ENCODE results near the gene EIF3A. TPM values are rescaled to one million over a fixed set of nuclear protein-coding genes. Genes with fewer than 3 reads are reported as not detected.
A peak's percentile ranks its signal among the peaks of the same experiment; 100 is the strongest.

Gene EIF3A
- total and polyA plus RNA-seq, 9 of the 15 experiments (the other 6 are each of a cell fraction or from before 2014, with no cell fraction given), result 19.6 to 163 (median 102) TPM

DNA sequence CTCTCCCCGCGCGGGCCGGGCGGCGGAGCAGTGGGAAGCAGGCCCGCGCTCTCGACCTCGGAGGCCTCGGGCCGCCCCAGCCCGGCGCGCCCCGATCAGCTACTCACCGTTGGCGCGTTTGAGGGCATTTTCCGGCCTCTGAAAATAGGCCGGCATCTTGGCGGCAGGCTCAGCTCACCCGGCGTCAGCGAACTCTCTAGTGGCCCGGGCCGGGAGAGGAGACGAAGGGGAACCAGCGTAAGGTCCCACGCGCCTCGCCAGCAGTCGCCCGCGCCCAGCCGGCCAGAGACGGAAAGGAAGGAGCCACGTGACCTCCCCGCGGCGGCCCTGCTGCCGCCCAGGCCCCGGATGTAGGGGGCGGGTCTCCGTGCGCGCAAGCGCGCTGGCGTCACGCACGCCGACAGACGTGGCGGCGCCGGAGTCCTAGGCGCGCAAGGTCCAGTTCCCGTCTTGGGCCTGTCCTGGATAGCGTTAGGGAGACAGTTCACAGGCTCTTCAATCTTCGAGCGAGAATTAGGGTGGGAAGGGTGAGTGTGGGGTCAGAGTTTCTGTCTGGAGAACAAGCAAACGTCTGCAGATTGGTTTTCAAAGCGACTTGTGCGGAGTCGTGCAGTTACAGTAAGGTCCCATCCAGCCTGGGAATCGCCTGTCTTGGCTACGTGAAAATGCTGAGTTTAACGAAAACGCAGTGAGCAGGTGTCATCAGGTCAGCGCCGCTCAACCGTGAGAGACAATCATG, at the start of gene EIF3A (continued):
- TF ChIP-seq, protein P1, sequence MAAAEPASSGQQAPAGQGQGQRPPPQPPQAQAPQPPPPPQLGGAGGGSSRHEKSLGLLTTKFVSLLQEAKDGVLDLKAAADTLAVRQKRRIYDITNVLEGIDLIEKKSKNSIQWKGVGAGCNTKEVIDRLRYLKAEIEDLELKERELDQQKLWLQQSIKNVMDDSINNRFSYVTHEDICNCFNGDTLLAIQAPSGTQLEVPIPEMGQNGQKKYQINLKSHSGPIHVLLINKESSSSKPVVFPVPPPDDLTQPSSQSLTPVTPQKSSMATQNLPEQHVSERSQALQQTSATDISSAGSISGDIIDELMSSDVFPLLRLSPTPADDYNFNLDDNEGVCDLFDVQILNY (CRISPR knock-in tag; IDR thresholded peaks at IDR 0.05), result 0 out of 2 replicates have a peak, but pooled peaks have one; percentile 28
- TF ChIP-seq PML (IDR thresholded peaks at IDR 0.05; ENCODE audit: low read length), result peak; percentile 69; the same call in 1 of the 2 replicates
- peak; percentile 88 for TF ChIP-seq CXXC5 (CRISPR knock-in tag; IDR thresholded peaks at IDR 0.05)
- TF ChIP-seq, protein P2, sequence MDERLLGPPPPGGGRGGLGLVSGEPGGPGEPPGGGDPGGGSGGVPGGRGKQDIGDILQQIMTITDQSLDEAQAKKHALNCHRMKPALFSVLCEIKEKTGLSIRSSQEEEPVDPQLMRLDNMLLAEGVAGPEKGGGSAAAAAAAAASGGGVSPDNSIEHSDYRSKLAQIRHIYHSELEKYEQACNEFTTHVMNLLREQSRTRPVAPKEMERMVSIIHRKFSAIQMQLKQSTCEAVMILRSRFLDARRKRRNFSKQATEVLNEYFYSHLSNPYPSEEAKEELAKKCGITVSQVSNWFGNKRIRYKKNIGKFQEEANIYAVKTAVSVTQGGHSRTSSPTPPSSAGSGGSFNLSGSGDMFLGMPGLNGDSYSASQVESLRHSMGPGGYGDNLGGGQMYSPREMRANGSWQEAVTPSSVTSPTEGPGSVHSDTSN (CRISPR knock-in tag; IDR thresholded peaks at IDR 0.05; ENCODE audit: low read depth), result no peak
- TF ChIP-seq, protein P2 (tag; conservative IDR thresholded peaks at IDR 0.05; ENCODE audit: low read depth), result no peak
- TF ChIP-seq POLR2G (IDR thresholded peaks at IDR 0.05; ENCODE audit: low read depth, low read length), result peak; percentile 96
- TF ChIP-seq, protein P3, sequence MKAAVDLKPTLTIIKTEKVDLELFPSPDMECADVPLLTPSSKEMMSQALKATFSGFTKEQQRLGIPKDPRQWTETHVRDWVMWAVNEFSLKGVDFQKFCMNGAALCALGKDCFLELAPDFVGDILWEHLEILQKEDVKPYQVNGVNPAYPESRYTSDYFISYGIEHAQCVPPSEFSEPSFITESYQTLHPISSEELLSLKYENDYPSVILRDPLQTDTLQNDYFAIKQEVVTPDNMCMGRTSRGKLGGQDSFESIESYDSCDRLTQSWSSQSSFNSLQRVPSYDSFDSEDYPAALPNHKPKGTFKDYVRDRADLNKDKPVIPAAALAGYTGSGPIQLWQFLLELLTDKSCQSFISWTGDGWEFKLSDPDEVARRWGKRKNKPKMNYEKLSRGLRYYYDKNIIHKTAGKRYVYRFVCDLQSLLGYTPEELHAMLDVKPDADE (conservative IDR thresholded peaks at IDR 0.05; ENCODE audit: control insufficient read depth, low read depth, low read length), result peak; percentile 53; the same call in 1 of the 2 replicates
- TF ChIP-seq EP400 (IDR thresholded peaks at IDR 0.05), result peak; percentile 90
- TF ChIP-seq OTX1 (CRISPR knock-in tag; IDR thresholded peaks at IDR 0.05), result no peak
- TF ChIP-seq, protein P4, sequence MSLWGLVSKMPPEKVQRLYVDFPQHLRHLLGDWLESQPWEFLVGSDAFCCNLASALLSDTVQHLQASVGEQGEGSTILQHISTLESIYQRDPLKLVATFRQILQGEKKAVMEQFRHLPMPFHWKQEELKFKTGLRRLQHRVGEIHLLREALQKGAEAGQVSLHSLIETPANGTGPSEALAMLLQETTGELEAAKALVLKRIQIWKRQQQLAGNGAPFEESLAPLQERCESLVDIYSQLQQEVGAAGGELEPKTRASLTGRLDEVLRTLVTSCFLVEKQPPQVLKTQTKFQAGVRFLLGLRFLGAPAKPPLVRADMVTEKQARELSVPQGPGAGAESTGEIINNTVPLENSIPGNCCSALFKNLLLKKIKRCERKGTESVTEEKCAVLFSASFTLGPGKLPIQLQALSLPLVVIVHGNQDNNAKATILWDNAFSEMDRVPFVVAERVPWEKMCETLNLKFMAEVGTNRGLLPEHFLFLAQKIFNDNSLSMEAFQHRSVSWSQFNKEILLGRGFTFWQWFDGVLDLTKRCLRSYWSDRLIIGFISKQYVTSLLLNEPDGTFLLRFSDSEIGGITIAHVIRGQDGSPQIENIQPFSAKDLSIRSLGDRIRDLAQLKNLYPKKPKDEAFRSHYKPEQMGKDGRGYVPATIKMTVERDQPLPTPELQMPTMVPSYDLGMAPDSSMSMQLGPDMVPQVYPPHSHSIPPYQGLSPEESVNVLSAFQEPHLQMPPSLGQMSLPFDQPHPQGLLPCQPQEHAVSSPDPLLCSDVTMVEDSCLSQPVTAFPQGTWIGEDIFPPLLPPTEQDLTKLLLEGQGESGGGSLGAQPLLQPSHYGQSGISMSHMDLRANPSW (CRISPR knock-in tag; IDR thresholded peaks at IDR 0.05), result no peak
- TF ChIP-seq CREBBP (IDR thresholded peaks at IDR 0.05; ENCODE audit: low read depth, low read length), result no peak
- no peak for TF ChIP-seq MECOM (CRISPR knock-in tag; IDR thresholded peaks at IDR 0.05)
- peak; percentile 31 for TF ChIP-seq TAF7 (tag; IDR thresholded peaks at IDR 0.05)
- TF ChIP-seq, protein P5, sequence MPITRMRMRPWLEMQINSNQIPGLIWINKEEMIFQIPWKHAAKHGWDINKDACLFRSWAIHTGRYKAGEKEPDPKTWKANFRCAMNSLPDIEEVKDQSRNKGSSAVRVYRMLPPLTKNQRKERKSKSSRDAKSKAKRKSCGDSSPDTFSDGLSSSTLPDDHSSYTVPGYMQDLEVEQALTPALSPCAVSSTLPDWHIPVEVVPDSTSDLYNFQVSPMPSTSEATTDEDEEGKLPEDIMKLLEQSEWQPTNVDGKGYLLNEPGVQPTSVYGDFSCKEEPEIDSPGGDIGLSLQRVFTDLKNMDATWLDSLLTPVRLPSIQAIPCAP (CRISPR knock-in tag; IDR thresholded peaks at IDR 0.05; ENCODE audit: borderline replicate concordance), result no peak
- TF ChIP-seq, protein P6, sequence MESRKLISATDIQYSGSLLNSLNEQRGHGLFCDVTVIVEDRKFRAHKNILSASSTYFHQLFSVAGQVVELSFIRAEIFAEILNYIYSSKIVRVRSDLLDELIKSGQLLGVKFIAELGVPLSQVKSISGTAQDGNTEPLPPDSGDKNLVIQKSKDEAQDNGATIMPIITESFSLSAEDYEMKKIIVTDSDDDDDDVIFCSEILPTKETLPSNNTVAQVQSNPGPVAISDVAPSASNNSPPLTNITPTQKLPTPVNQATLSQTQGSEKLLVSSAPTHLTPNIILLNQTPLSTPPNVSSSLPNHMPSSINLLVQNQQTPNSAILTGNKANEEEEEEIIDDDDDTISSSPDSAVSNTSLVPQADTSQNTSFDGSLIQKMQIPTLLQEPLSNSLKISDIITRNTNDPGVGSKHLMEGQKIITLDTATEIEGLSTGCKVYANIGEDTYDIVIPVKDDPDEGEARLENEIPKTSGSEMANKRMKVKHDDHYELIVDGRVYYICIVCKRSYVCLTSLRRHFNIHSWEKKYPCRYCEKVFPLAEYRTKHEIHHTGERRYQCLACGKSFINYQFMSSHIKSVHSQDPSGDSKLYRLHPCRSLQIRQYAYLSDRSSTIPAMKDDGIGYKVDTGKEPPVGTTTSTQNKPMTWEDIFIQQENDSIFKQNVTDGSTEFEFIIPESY (CRISPR knock-in tag; IDR thresholded peaks at IDR 0.05), result 0 out of 2 replicates have a peak, but pooled peaks have one; percentile 9
- no peak for TF ChIP-seq TCF7 (IDR thresholded peaks at IDR 0.05; ENCODE audit: borderline replicate concordance)
- no peak for TF ChIP-seq CAMTA2 (CRISPR knock-in tag; conservative IDR thresholded peaks at IDR 0.05)

Measured in K562 (cell line).